Measurements from ENCODE around the gene NCOA1. TPM values are rescaled to one million over a fixed set of nuclear protein-coding genes. Genes with fewer than 3 reads are reported as not detected.

NCOA1 gene
- total RNA-seq, 2 experiments from 2014 or later = 23.6 to 24.7 TPM

DNA sequence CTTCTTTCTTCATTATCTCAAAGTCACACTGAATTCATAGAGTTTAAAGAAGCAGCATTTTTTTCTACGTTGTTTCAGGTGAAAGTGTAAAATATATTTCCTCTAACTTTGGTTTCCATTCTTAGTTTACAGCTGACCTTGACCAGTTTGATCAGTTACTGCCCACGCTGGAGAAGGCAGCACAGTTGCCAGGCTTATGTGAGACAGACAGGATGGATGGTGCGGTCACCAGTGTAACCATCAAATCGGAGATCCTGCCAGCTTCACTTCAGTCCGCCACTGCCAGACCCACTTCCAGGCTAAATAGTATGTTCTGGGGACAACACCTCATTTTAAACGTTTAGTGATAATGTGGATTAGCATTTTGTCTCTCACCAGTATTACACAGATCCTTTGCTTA is 219.8 kb downstream of the NCOA1 start:
- ATAC-seq (ENCODE audit: low read depth) = no peak
- Mint-ChIP-seq H3K4me3 (no peak overlapping the region), H3K4me1 (peaks cover 2% of the 10 kb centered on the region), H3K27ac (no peak overlapping the region), H3K27me3 (no peaks in the 10 kb centered on the region), H3K36me3 (peaks cover 24% of the 10 kb centered on the region), H3K9me3 (no peaks in the 10 kb centered on the region)
- POLR2A ChIA-PET = no interaction called here
- no peak for DNase-seq

DNA sequence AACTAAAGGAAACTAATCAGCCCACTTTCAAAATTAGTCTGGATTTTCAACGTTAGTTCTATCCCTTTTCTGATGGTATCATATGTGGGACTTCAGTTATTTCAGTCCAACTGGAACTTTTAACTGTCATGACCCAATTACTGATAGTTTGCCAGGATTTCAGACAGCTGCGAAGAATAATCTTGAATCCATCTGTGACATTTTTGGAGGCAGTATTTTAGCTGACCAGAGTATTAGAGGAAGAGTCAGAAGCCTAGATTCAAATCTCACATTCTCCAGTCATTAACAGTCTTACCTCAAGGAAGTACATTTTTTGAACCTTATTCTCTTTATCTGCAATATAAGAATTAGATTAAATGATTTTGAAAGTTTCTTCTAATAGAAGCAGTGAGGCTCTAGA is 220.8 kb downstream of the NCOA1 start:
- Mint-ChIP-seq H3K36me3 (peaks cover 26% of the 10 kb centered on the region), H3K27ac (no peak overlapping the region)

DNA sequence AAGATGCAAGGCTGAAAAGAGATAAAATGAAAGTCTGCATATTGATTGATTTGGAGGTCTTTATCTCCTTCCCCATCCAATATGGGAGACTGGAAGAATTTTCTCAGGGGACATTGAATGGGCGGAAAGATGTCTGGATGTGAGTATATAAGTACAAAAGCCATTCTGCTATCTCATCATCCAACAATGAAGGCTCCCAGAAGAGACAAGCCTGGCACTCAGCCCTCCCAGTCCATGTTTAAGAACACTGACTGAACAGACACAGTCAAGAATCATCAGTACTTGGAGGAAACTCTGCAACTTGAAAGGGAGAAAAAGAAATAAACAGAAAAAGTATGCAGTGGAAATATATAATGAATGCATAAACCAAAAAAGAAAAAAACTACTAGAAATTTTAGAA is 221.2 kb downstream of the NCOA1 start:
- ATAC-seq (ENCODE audit: low read depth) (no peak), DNase-seq (no peak)
- Mint-ChIP-seq H3K27me3 (no peaks in the 10 kb centered on the region), H3K4me1 (peaks cover 2% of the 10 kb centered on the region), H3K9me3 (no peaks in the 10 kb centered on the region), H3K27ac (no peak overlapping the region), H3K4me3 (no peak overlapping the region), H3K36me3 (peaks cover 25% of the 10 kb centered on the region)
- POLR2A ChIA-PET = no interaction called here

More for the DNA sequence above, 220.8 kb downstream of the NCOA1 start:
- no peak for ATAC-seq (ENCODE audit: low read depth)
- Mint-ChIP-seq H3K4me1 (peaks cover 2% of the 10 kb centered on the region), H3K4me3 (no peak overlapping the region), H3K27me3 (no peaks in the 10 kb centered on the region), H3K9me3 (no peaks in the 10 kb centered on the region)
- DNase-seq = no peak
- POLR2A ChIA-PET = no interaction called here

DNA sequence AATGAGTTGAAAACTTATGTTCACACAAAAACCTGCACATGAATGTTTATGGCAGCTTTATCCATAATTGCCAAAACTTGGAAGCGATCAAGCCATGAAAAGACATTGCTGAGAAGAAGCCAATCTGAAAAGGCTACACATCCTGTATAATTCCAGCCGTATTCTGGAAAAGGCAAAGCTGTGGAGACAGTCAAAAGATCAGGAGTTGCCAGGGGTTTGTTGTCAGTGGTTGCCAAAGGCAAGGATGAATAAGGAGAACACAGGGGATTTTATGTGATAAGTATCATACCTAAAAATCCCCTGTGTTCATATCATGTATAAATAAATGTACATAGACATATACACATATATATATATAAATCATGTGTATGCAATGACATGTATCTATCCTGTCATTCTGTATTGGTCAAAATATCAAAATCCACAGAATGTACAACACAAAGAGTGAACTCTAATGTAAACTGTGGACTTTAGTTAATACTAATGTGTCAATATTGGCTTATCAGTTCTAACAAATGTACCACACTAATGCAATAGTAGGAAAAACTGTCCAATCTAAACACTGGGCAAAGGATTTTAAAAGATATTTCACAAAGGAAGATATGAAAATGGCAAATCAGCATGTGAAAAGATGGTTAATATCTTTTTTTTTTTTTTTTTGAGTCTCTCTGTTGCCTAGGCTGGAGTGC is 226.4 kb downstream of the NCOA1 start:
- Mint-ChIP-seq H3K27me3 (no peaks in the 10 kb centered on the region), H3K9me3 (peaks cover 1% of the 10 kb centered on the region), H3K4me1 (no peaks in the 10 kb centered on the region), H3K4me3 (no peak overlapping the region), H3K36me3 (peaks cover 20% of the 10 kb centered on the region), H3K27ac (no peak overlapping the region)
- DNase-seq (no peak), ATAC-seq (ENCODE audit: low read depth) (no peak)
- POLR2A ChIA-PET = interaction anchor here (0.5 kb wide), 1 partner anchor 432 kb away, joined by 4 read pairs; no protein-coding TSS in a partner anchor

DNA sequence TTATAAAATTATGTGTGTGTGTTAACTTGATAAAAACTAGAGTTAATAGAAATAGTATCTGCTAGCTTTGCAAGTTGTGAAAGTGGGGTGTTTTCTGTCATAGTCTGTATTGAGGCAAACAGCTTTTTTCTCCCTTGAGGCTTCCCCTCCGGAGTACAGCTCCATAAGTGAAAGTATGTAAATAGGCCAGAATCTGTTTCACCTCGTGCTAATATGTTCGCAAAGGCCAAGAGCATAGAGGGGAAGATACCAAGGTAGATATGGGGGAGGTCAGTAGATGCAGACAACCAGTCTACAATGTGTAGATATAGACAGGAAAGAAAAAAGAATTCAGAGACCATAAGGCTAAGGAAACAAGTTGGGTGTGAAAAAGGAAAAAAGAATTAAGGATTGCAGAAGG is 229.3 kb downstream of the NCOA1 start:
- Mint-ChIP-seq H3K4me1 (no peaks in the 10 kb centered on the region), H3K36me3 (peaks cover 11% of the 10 kb centered on the region), H3K4me3 (no peak overlapping the region), H3K27ac (no peak overlapping the region), H3K27me3 (no peaks in the 10 kb centered on the region), H3K9me3 (peaks cover 1% of the 10 kb centered on the region)
- DNase-seq = no peak
- POLR2A ChIA-PET = no interaction called here
- ATAC-seq (ENCODE audit: low read depth) = no peak

DNA sequence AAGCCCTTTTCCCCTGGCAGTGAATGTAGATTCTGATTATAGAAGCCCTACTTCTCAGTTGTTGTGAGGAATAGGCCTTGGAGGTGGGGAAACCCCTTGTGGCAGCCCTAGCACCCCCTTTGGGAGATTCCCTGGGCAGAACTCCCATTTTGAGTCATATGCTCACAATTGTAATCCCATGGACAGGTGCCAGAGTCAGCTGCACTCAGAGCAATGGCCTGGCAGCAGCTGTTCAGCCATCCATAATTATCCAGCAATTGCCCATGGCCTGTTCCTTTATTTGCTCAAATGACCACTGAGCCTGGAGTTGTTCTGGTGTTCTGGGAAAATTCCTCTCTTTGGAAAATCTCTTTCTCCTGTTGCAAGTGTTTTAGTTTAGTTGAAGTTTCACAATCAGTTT is 230.4 kb downstream of the NCOA1 start:
- POLR2A ChIA-PET = no interaction called here
- Mint-ChIP-seq H3K36me3 (peaks cover 11% of the 10 kb centered on the region), H3K27me3 (no peaks in the 10 kb centered on the region), H3K9me3 (peaks cover 1% of the 10 kb centered on the region), H3K4me1 (no peaks in the 10 kb centered on the region), H3K4me3 (no peak overlapping the region), H3K27ac (no peak overlapping the region)
- no peak for ATAC-seq (ENCODE audit: low read depth)
- DNase-seq = no peak

DNA sequence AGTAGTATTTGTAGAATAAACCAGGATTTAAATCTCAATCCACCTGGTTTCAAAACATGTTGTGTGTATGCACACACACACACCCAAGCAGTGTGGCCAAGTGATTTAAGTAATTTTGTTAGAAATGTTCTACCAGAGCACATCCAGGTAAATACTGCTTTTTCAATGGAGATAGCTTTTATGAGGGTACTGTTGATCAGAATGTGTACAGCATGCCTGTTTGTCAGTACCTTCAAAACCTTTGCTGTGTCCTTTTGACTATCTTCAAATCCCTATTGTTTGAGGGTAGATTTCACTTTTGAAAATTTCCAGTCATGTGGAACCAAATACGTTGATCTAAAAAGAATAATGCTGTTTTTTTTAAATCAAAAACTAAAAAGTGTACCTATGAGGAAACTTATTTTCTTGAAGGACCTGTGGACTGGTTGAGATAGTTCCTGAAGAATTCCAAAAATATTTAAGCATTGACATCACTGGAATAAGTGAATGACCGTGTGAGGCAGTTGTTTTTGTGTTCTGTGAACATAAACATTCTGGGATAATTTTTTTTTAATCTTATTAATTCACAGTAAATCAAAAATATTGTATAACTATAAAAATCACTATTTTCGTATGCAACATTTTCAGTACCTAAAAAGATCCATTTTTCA is 231.2 kb downstream of the NCOA1 start:
- Mint-ChIP-seq H3K9me3 (peaks cover 1% of the 10 kb centered on the region), H3K4me3 (no peak overlapping the region), H3K4me1 (no peaks in the 10 kb centered on the region), H3K36me3 (peaks cover 6% of the 10 kb centered on the region), H3K27me3 (no peaks in the 10 kb centered on the region), H3K27ac (no peak overlapping the region)
- ATAC-seq (ENCODE audit: low read depth) = no peak
- POLR2A ChIA-PET = no interaction called here
- no peak for DNase-seq

DNA sequence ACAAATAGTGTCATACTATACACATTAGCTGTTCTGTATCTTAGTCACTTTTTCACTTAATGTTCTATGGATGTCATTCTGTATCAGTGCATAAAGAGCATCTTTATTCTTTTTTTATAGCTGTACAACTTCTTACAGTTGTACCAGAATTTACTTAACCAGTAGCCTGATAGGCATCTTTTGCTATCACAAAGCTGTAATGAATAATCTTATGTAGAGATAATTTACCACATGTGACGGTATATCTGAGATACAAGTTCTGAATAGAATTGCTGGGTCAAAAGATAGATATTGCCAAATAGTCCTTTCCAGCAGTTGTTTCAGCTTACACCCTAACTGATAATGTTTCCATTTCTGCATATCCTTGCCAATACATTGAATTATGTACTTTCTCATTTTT is 232.1 kb downstream of the NCOA1 start:
- Mint-ChIP-seq H3K4me3 (no peak overlapping the region), H3K27me3 (no peaks in the 10 kb centered on the region), H3K9me3 (no peaks in the 10 kb centered on the region), H3K27ac (no peak overlapping the region), H3K36me3 (peaks cover under 1% of the 10 kb centered on the region), H3K4me1 (no peaks in the 10 kb centered on the region)
- no peak for ATAC-seq (ENCODE audit: low read depth)
- POLR2A ChIA-PET = no interaction called here
- no peak for DNase-seq

DNA sequence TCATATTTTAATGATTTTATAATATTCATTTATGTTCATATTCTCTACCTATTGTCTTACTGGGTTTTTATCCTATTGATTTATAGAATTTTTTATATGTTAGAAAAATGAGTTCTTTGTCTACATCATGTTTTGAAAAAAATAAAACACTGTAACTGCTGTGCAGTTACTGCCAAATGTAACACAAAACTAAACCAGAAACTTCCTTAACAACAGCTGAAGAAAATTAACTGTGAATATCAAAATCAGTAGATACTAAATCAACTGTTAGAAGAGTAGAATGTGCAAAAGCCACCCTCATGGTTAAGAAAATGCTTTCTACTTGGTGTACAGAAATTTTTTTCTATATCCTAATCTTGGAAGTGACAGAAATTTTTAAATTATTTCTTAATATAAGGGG is 232.6 kb downstream of the NCOA1 start:
- Mint-ChIP-seq H3K4me3 (no peak overlapping the region), H3K9me3 (no peaks in the 10 kb centered on the region), H3K27me3 (no peaks in the 10 kb centered on the region), H3K27ac (no peak overlapping the region), H3K4me1 (no peaks in the 10 kb centered on the region), H3K36me3 (peaks cover under 1% of the 10 kb centered on the region)
- no peak for DNase-seq
- POLR2A ChIA-PET = no interaction called here
- ATAC-seq (ENCODE audit: low read depth) = no peak

DNA sequence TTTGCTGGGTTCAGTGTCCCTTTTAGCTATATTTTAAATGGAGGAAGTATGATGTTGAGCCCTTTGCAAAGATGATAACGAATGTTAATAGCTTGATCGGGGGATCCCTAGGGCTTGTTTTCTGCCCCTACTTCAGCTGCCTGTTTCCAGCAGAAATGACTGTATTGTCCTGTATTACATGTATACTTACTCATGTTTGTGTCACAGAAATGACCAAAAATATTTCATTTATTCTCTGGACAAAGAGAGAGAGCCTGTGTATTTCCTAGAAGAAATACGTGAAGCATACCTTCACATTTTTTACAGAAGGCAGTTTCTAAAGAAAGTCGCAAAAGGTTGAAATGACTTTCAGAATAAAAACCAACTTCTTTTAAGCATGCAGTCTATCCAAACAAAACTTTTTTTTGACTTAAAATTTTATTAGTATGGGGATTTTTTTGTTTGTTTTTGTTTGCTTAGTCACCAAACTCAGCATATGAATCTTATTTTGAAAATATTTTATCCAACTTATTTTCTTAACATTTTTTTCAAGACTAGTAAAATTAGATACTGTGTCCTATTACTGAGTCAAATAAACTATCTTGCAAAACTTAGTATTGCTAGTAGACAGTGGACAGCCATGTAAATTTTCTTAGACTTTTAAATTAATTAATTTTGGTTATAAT is 233.2 kb downstream of the NCOA1 start:
- Mint-ChIP-seq H3K36me3 (peaks cover 2% of the 10 kb centered on the region), H3K27me3 (no peaks in the 10 kb centered on the region), H3K4me1 (no peaks in the 10 kb centered on the region), H3K4me3 (no peak overlapping the region), H3K27ac (no peak overlapping the region), H3K9me3 (no peaks in the 10 kb centered on the region)
- no peak for ATAC-seq (ENCODE audit: low read depth)
- POLR2A ChIA-PET = no interaction called here
- DNase-seq = no peak

DNA sequence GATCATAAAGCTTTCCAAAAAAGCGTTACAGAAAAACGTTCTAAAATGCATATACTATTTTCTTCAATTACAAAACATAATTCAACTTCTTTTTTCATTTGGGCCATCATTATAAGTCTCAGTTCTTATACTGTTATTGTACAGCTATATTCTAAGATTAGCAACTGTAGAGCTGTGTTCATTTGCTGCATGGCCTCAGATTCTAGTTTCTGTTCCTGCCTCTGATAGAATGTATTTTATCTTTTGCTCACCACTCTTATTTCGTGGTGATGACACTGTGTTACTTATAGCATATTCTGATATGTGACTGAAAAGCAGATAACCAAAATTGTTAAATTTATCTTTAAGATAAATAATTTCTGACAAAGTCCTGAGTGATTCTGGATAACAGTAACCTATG is 234.9 kb downstream of the NCOA1 start:
- Mint-ChIP-seq H3K27me3 (no peaks in the 10 kb centered on the region), H3K36me3 (peaks cover 8% of the 10 kb centered on the region), H3K9me3 (no peaks in the 10 kb centered on the region), H3K4me3 (no peak overlapping the region), H3K27ac (no peak overlapping the region), H3K4me1 (no peaks in the 10 kb centered on the region)
- POLR2A ChIA-PET = interaction anchor here (0.7 kb wide), 1 partner anchor 12 kb away, joined by 6 read pairs; no protein-coding TSS in a partner anchor
- ATAC-seq (ENCODE audit: low read depth) (no peak), DNase-seq (no peak)

DNA sequence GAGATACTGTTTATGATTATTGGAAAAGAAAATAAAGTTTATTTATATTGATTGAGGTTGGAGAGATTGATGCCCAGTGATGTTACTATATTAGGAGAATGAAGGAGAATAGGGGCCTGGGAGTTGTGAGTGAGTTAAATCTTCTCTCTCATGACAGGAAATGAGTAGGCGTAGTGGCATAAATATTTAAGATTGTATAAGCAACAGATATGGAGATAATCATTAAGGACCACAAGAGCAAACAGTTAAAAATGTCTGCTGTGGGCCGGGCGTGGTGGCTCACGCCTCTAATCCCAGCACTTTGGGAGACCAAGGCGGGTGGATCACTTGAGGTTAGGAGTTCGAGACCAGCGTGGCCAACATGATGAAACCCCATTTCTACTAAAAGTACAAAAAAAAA is 239.4 kb downstream of the NCOA1 start:
- peaks cover 8% of the 10 kb centered on the region for H3K36me3 Mint-ChIP-seq
- no peaks in the 10 kb centered on the region for H3K4me1 Mint-ChIP-seq
- POLR2A ChIA-PET = no interaction called here
- no peak for ATAC-seq (ENCODE audit: low read depth)
- no peak for DNase-seq
- H3K4me3 Mint-ChIP-seq = no peak overlapping the region
- no peaks in the 10 kb centered on the region for H3K9me3 Mint-ChIP-seq
- no peak overlapping the region for H3K27ac Mint-ChIP-seq
- H3K27me3 Mint-ChIP-seq = no peaks in the 10 kb centered on the region

DNA sequence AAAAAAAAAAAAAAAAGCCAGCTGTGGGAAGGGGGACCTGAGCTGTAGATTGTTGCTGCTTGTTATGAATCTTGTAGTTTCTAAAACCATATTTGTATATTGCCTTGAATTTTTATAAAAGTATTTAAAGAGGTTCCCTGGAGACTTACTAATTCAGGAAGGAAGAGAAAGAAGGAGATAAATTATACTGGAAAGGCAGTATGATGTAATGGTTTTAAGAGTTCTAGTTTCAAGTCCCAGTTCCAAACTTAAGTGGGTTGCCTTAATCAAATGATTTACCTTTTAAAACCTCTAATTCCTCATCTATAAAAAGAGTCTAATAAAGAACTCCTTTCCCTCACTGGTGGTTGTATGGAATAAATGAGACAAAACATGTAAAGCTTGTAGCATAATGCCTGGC is 240.0 kb downstream of the NCOA1 start:
- H3K4me3 Mint-ChIP-seq = no peak overlapping the region
- no peak for ATAC-seq (ENCODE audit: low read depth)
- POLR2A ChIA-PET = no interaction called here

DNA sequence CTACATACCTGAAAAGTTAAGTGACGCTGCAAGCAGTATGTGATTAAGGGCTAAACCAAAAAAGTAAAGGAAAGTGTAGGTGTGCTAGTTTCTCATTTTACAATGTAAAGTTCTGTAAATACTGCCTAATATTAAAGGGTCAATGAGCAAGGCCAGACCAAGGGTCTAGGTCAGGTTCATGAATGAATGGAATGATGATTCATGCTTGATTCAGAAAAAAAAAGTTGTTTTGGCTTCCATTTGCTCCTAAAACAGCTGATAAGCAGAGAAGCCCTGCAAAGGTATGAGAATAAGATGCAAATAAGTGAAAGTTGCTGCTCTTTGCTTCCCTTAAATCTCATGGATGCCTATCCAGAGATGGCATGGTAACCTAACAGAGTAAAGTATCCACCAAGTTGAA is 240.9 kb downstream of the NCOA1 start:
- Mint-ChIP-seq H3K36me3 (peaks cover 8% of the 10 kb centered on the region), H3K27me3 (no peaks in the 10 kb centered on the region), H3K9me3 (no peaks in the 10 kb centered on the region), H3K27ac (no peak overlapping the region), H3K4me3 (no peak overlapping the region), H3K4me1 (no peaks in the 10 kb centered on the region)
- no peak for ATAC-seq (ENCODE audit: low read depth)
- DNase-seq = no peak
- POLR2A ChIA-PET = no interaction called here

More for the DNA sequence above, 240.0 kb downstream of the NCOA1 start:
- Mint-ChIP-seq H3K4me1 (no peaks in the 10 kb centered on the region), H3K9me3 (no peaks in the 10 kb centered on the region), H3K27ac (no peak overlapping the region), H3K36me3 (peaks cover 8% of the 10 kb centered on the region), H3K27me3 (no peaks in the 10 kb centered on the region)
- no peak for DNase-seq

Data from activated naive CD8-positive, alpha-beta T cell treated with anti-CD3 and anti-CD28 coated beads, Interleukin-2, amount 10 ng/mL, durations not matched to agents 7 days and 5 days (primary cell).